ENCODE results near the gene PNPLA6.
A peak's percentile ranks its signal among the peaks of the same experiment; 100 is the strongest.

Gene PNPLA6

GRCh38 chr19:7540761-7541474 is 5.4 kb downstream of the PNPLA6 start:
- H3K27me3 ChIP-seq (replicated peaks in 2 of 5; ENCODE audit: control insufficient read depth in 4 of 5, insufficient read depth in 5 of 5, low read length in 4 of 5): no peaks in the 10 kb centered on the region
- POLR2A ChIA-PET: no interaction called here
- H3K36me3 ChIP-seq (ENCODE audit: control insufficient read depth in 4 of 4, insufficient read depth in 4 of 4, low read length in 3 of 4): peaks cover 0 to 50% (median 33%) of the 10 kb centered on the region in 4 experiments
- no peaks in the 10 kb centered on the region for H3K9me3 ChIP-seq (ENCODE audit: control extremely low read depth in 1 of 5, control insufficient read depth in 4 of 5, insufficient read depth in 2 of 5, low read depth in 1 of 5, low read length in 4 of 5)
- H3K4me3 ChIP-seq (ENCODE audit: control insufficient read depth in 1 of 7, extremely low read depth in 1 of 7, insufficient read depth in 4 of 7, low read depth in 2 of 7, low read length in 6 of 7): no peak overlapping the region
- WGBS (ENCODE audit: insufficient coverage): 92% methylated on average over 29 of the region's 39 CpGs
- CTCF ChIA-PET: no interaction called here
- peak in 1 of 3 donors; percentile 26 for DNase-seq
- H3K27ac ChIP-seq (ENCODE audit: insufficient read depth in 1 of 2, low read depth in 1 of 2, low read length in 2 of 2, poor library complexity in 1 of 2, severe bottlenecking in 2 of 2): no peak overlapping the region
- peaks cover 5 to 35% (median 28%) of the 10 kb centered on the region in 4 experiments for H3K4me1 ChIP-seq (ENCODE audit: control extremely low read depth in 1 of 4, control insufficient read depth in 4 of 4, insufficient read depth in 4 of 4, low read length in 3 of 4)

GRCh38 chr19:7541475-7541824 is 5.9 kb downstream of the PNPLA6 start:
- no peaks in the 10 kb centered on the region for H3K27me3 ChIP-seq (replicated peaks in 2 of 5; ENCODE audit: control insufficient read depth in 4 of 5, insufficient read depth in 5 of 5, low read length in 4 of 5)
- no peak overlapping the region for H3K4me3 ChIP-seq (ENCODE audit: control insufficient read depth in 1 of 7, extremely low read depth in 1 of 7, insufficient read depth in 4 of 7, low read depth in 2 of 7, low read length in 6 of 7)
- WGBS (ENCODE audit: insufficient coverage): 97% methylated on average over 13 of the region's 15 CpGs
- no peak for DNase-seq
- no peak overlapping the region for H3K27ac ChIP-seq (ENCODE audit: insufficient read depth in 1 of 2, low read depth in 1 of 2, low read length in 2 of 2, poor library complexity in 1 of 2, severe bottlenecking in 2 of 2)
- ChIA-PET POLR2A (no interaction called here), CTCF (no interaction called here)
- peaks cover 0 to 50% (median 33%) of the 10 kb centered on the region in 4 experiments for H3K36me3 ChIP-seq (ENCODE audit: control insufficient read depth in 4 of 4, insufficient read depth in 4 of 4, low read length in 3 of 4)
- H3K9me3 ChIP-seq (ENCODE audit: control extremely low read depth in 1 of 5, control insufficient read depth in 4 of 5, insufficient read depth in 2 of 5, low read depth in 1 of 5, low read length in 4 of 5): no peaks in the 10 kb centered on the region
- peaks cover 5 to 35% (median 27%) of the 10 kb centered on the region in 4 experiments for H3K4me1 ChIP-seq (ENCODE audit: control extremely low read depth in 1 of 4, control insufficient read depth in 4 of 4, insufficient read depth in 4 of 4, low read length in 3 of 4)

- Histone ChIP-seq H3K36me3 (ENCODE audit: control insufficient read depth in 4 of 4, insufficient read depth in 4 of 4, low read length in 3 of 4) (peaks cover 0 to 50% (median 32%) of the 10 kb centered on the region in 4 experiments), H3K4me1 (ENCODE audit: control extremely low read depth in 1 of 4, control insufficient read depth in 4 of 4, insufficient read depth in 4 of 4, low read length in 3 of 4) (peaks cover 5 to 36% (median 27%) of the 10 kb centered on the region in 4 experiments), H3K27ac (ENCODE audit: insufficient read depth in 1 of 2, low read depth in 1 of 2, low read length in 2 of 2, poor library complexity in 1 of 2, severe bottlenecking in 2 of 2) (no peak overlapping the region), H3K4me3 (ENCODE audit: control insufficient read depth in 1 of 7, extremely low read depth in 1 of 7, insufficient read depth in 4 of 7, low read depth in 2 of 7, low read length in 6 of 7) (no peak overlapping the region), H3K27me3 (replicated peaks in 2 of 5; ENCODE audit: control insufficient read depth in 4 of 5, insufficient read depth in 5 of 5, low read length in 4 of 5) (no peaks in the 10 kb centered on the region), H3K9me3 (ENCODE audit: control extremely low read depth in 1 of 5, control insufficient read depth in 4 of 5, insufficient read depth in 2 of 5, low read depth in 1 of 5, low read length in 4 of 5) (no peaks in the 10 kb centered on the region)
- DNase-seq: no peak
- ChIA-PET CTCF (no interaction called here), POLR2A (no interaction called here)
- 92% methylated on average over 9 of the region's 11 CpGs for WGBS (ENCODE audit: insufficient coverage)
Observed at GRCh38 chr19:7541828-7542443, 6.4 kb downstream of the PNPLA6 start.

- no peaks in the 10 kb centered on the region for H3K27me3 ChIP-seq (replicated peaks in 2 of 5; ENCODE audit: control insufficient read depth in 4 of 5, insufficient read depth in 5 of 5, low read length in 4 of 5)
- H3K9me3 ChIP-seq (ENCODE audit: control extremely low read depth in 1 of 5, control insufficient read depth in 4 of 5, insufficient read depth in 2 of 5, low read depth in 1 of 5, low read length in 4 of 5): no peaks in the 10 kb centered on the region
- no peak for DNase-seq
- no peak overlapping the region for H3K27ac ChIP-seq (ENCODE audit: insufficient read depth in 1 of 2, low read depth in 1 of 2, low read length in 2 of 2, poor library complexity in 1 of 2, severe bottlenecking in 2 of 2)
- H3K4me1 ChIP-seq (ENCODE audit: control extremely low read depth in 1 of 4, control insufficient read depth in 4 of 4, insufficient read depth in 4 of 4, low read length in 3 of 4): peaks cover 5 to 36% (median 27%) of the 10 kb centered on the region in 4 experiments
- ChIA-PET POLR2A (no interaction called here), CTCF (no interaction called here)
- H3K4me3 ChIP-seq (ENCODE audit: control insufficient read depth in 1 of 7, extremely low read depth in 1 of 7, insufficient read depth in 4 of 7, low read depth in 2 of 7, low read length in 6 of 7): no peak overlapping the region
- peaks cover 0 to 46% (median 30%) of the 10 kb centered on the region in 4 experiments for H3K36me3 ChIP-seq (ENCODE audit: control insufficient read depth in 4 of 4, insufficient read depth in 4 of 4, low read length in 3 of 4)
- WGBS (ENCODE audit: insufficient coverage): 99% methylated on average over 22 of the region's 24 CpGs
Observed at GRCh38 chr19:7542556-7543348, 7.2 kb downstream of the PNPLA6 start.

- H3K4me3 ChIP-seq (ENCODE audit: control insufficient read depth in 1 of 7, extremely low read depth in 1 of 7, insufficient read depth in 4 of 7, low read depth in 2 of 7, low read length in 6 of 7): peak overlapping the region in 4 of 7 experiments; percentile 4 to 48 (median 21)
- H3K4me1 ChIP-seq (ENCODE audit: control extremely low read depth in 1 of 4, control insufficient read depth in 4 of 4, insufficient read depth in 4 of 4, low read length in 3 of 4): peaks cover 5 to 36% (median 27%) of the 10 kb centered on the region in 4 experiments
- no peaks in the 10 kb centered on the region for H3K27me3 ChIP-seq (replicated peaks in 2 of 5; ENCODE audit: control insufficient read depth in 4 of 5, insufficient read depth in 5 of 5, low read length in 4 of 5)
- H3K27ac ChIP-seq (ENCODE audit: insufficient read depth in 1 of 2, low read depth in 1 of 2, low read length in 2 of 2, poor library complexity in 1 of 2, severe bottlenecking in 2 of 2): peak overlapping the region in 1 of 2 experiments; percentile 34
- DNase-seq: peak; percentile 34 to 71 (median 67)
- no peaks in the 10 kb centered on the region for H3K9me3 ChIP-seq (ENCODE audit: control extremely low read depth in 1 of 5, control insufficient read depth in 4 of 5, insufficient read depth in 2 of 5, low read depth in 1 of 5, low read length in 4 of 5)
- CTCF ChIA-PET: interaction anchor here (1.2 kb wide), 1 partner anchor 28 kb away, joined by 3 read pairs; no protein-coding TSS in a partner anchor
- WGBS (ENCODE audit: insufficient coverage): 0% methylated on average over 3 of the region's 3 CpGs
- POLR2A ChIA-PET: interaction anchor here (0.6 to 1.3 kb wide), 2 partner anchors 29 to 120 kb away, joined by 3 to 4 read pairs; partner anchors contain the start of gene ZNF358
- peaks cover 0 to 36% (median 24%) of the 10 kb centered on the region in 4 experiments for H3K36me3 ChIP-seq (ENCODE audit: control insufficient read depth in 4 of 4, insufficient read depth in 4 of 4, low read length in 3 of 4)
Observed at GRCh38 chr19:7544626-7545025, 9.1 kb downstream of the PNPLA6 start.

GRCh38 chr19:7545300-7545699 is 9.8 kb downstream of the PNPLA6 start:
- H3K27me3 ChIP-seq (replicated peaks in 2 of 5; ENCODE audit: control insufficient read depth in 4 of 5, insufficient read depth in 5 of 5, low read length in 4 of 5): no peaks in the 10 kb centered on the region
- DNase-seq: no peak
- WGBS (ENCODE audit: insufficient coverage): 83% methylated on average over 8 of the region's 8 CpGs
- no peaks in the 10 kb centered on the region for H3K9me3 ChIP-seq (ENCODE audit: control extremely low read depth in 1 of 5, control insufficient read depth in 4 of 5, insufficient read depth in 2 of 5, low read depth in 1 of 5, low read length in 4 of 5)
- ChIA-PET CTCF (interaction anchor here (0.6 to 1.0 kb wide), 2 partner anchors 23 to 393 kb away, joined by 4 read pairs; no protein-coding TSS in a partner anchor), POLR2A (interaction anchor here (1.3 kb wide), 1 partner anchor 29 kb away, joined by 4 read pairs; the partner anchor contains the start of gene ZNF358)
- peaks cover 5 to 36% (median 27%) of the 10 kb centered on the region in 4 experiments for H3K4me1 ChIP-seq (ENCODE audit: control extremely low read depth in 1 of 4, control insufficient read depth in 4 of 4, insufficient read depth in 4 of 4, low read length in 3 of 4)
- peak overlapping the region in 2 of 7 experiments; percentile 4 to 48 for H3K4me3 ChIP-seq (ENCODE audit: control insufficient read depth in 1 of 7, extremely low read depth in 1 of 7, insufficient read depth in 4 of 7, low read depth in 2 of 7, low read length in 6 of 7)
- H3K27ac ChIP-seq (ENCODE audit: insufficient read depth in 1 of 2, low read depth in 1 of 2, low read length in 2 of 2, poor library complexity in 1 of 2, severe bottlenecking in 2 of 2): no peak overlapping the region
- peaks cover 0 to 37% (median 24%) of the 10 kb centered on the region in 4 experiments for H3K36me3 ChIP-seq (ENCODE audit: control insufficient read depth in 4 of 4, insufficient read depth in 4 of 4, low read length in 3 of 4)

Data from common myeloid progenitor, CD34-positive (primary cell).